GM13977 (cell line): ENCODE measurements around the gene ADGRD2.

Source experiments
- DNase-seq: peaks from one replicate; pipeline ENCODE4 v3.0.0; 2012; ENCODE audit warnings: low spot score
- CTCF ChIP-seq: IDR thresholded peaks from 2 replicates; pipeline ENCODE4 v1.5.1; 2012; ENCODE audit warnings: mild to moderate bottlenecking, control low read depth; ENCODE audit not compliant: insufficient read depth; ENCODE audit errors: extremely low read depth, missing control alignments
- in situ Hi-C: fragments of 300-500 bp; cut with MboI; formaldehyde crosslinking; loops from one replicate; pipeline ENCODE4 v1.12.0; 2022; ENCODE audit warnings: low sequenced_read_pairs, low pct_unique_long_range_greater_than_20kb, mixed read lengths, inconsistent platforms; ENCODE audit not compliant: unreplicated experiment

ADGRD2 gene

GRCh38 chr9:124521142-124521541 lies 70.9 kb downstream of the ADGRD2 start:
- in situ Hi-C loops, result no loop called here

DNA sequence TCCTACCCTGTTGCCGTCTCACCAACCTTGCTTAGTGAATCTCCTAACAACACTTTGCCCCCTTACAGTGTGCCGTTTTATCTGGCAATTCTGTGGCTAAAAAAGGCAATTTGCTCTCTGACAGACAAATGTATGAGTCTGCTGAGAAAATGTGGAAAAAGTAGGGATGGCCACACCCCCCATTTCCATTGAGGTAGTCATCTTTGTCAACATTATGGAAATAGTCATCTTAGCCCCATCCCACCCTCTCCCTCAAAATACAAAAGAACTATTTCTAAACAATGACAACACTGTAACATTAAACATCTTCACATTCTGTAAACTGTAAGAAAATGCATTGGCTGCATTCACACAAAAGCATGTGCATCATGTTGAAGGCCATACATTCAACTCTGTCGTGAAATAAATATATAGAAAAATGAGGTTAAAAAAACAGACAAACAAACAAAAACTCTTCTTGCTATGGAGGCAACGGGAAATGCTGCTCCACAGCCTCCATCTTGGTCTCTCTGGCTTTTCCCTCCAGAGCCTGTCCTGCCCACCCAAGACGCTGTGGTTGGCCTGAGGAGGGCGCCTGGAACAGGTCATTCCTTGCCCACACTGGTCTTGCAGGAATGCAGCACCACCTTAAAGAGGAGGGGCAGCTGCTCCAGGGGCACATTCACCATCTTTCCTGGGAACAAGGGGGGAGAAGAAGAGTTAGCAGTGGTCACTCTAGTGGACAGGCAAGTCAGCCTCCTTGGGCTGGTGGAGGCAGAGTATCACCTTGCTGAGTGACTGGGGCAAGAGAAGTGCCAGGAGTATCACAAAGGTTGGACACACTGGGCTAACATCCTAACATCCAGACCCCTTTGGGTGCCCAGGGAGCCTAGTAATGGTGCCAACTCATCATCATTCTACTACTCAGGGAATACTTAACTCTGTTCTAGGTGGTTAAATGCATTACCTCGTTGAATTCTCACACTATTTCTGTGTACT lies 72.2 kb downstream of the ADGRD2 start:
- no peak for DNase-seq
- in situ Hi-C loops, result no loop called here
- peak; percentile 10 for TF ChIP-seq CTCF

More at GRCh38 chr9:124521142-124521541, 70.9 kb downstream of the ADGRD2 start:
- no peak for DNase-seq
- no peak for TF ChIP-seq CTCF

GRCh38 chr9:124526174-124526573 lies 75.9 kb downstream of the ADGRD2 start:
- DNase-seq, result no peak
- in situ Hi-C loops, result no loop called here
- no peak for TF ChIP-seq CTCF

DNA sequence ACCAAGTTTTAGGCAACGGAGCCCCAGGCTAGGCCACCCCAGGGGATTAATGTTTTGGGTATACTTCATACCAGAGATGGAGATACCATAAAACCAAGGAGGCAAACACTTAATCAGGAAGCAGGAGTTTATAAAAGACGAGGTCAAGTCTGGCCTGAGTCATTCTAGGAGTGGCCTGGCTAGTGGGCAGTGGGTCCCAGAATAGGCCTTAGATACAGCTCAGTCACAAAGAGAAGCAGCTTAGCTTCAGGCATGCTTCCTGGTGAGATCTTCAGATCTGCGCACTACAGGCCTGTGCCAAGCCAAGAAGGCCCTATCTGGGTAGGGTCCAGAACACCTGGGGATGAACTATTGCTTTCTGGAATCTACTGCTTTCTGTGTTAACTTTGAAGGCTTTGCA lies 77.5 kb downstream of the ADGRD2 start:
- DNase-seq, result no peak
- no peak for TF ChIP-seq CTCF
- in situ Hi-C loops, result no loop called here
